ENCODE results near the gene PNCK. TPM values are rescaled to one million over a fixed set of nuclear protein-coding genes. Genes with fewer than 3 reads are reported as not detected.
A peak's percentile ranks its signal among the peaks of the same experiment; 100 is the strongest.

The PNCK gene
- total and polyA plus RNA-seq, 8 donors, result 0.28 to 0.99 (median 0.49) TPM; not detected in 3

- Histone ChIP-seq H3K36me3 (no peaks in the 10 kb centered on the region), H3K27me3 (peaks cover 0 to 3% (median under 1%) of the 10 kb centered on the region in 4 donors), H3K4me3 (no peak overlapping the region), H3K9me3 (peaks cover 0 to 5% (median 0%) of the 10 kb centered on the region in 4 donors), H3K27ac (no peak overlapping the region), H3K4me1 (no peaks in the 10 kb centered on the region)
- 72 to 79% methylated on average over 9 of the region's 9 CpGs for WGBS, 2 donors
- FAIRE-seq (no peak), ATAC-seq (peak in 1 of 4 donors; percentile 22), DNase-seq (peak in 2 of 6 donors; percentile 8 to 42)
- intact Hi-C loops (cut with DNase I), result no loop called here
- TF ChIP-seq CTCF (IDR thresholded peaks at IDR 0.05), result no peak
These were observed 22.0 kb downstream of the PNCK start for GRCh38 chrX:153651540-153652079.

DNA sequence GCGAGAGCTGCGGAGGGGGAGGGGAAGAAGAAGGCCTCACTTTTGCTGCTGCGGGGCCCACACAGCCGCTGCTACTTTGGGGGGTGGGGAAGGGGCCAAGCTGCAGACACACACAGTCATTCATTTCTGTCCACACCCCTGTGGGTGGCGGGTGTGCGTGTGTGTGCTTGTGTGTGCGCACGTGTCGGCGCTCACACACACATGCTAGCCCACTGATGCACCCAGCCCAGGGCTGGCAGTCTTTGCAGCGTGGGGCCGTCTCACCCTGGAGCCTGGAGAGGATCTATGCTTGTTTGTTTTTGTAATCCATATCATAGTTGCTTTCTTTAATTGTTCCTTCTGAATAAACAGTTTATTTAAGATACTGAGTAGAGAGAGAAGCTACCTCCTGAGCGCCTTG is 22.7 kb downstream of the PNCK start:
- ATAC-seq (no peak), DNase-seq (peak in 1 of 6 donors; percentile 28), FAIRE-seq (no peak)
- Histone ChIP-seq H3K27ac (no peak overlapping the region), H3K9me3 (peaks cover 0 to 5% (median 0%) of the 10 kb centered on the region in 4 donors), H3K4me1 (no peaks in the 10 kb centered on the region), H3K4me3 (no peak overlapping the region), H3K36me3 (no peaks in the 10 kb centered on the region), H3K27me3 (peaks cover 0 to 8% (median 1%) of the 10 kb centered on the region in 4 donors)
- WGBS, 2 donors, result 90 to 92% methylated on average over 13 of the region's 13 CpGs
- intact Hi-C loops (cut with DNase I), result no loop called here
- TF ChIP-seq CTCF (IDR thresholded peaks at IDR 0.05), result no peak

GRCh38 chrX:153649915-153650782 is 23.5 kb downstream of the PNCK start:
- 64 to 72% methylated on average over 36 to 41 of the region's 41 CpGs for WGBS, 2 donors
- Histone ChIP-seq H3K27ac (no peak overlapping the region), H3K4me3 (no peak overlapping the region), H3K27me3 (peaks cover 0 to 9% (median 4%) of the 10 kb centered on the region in 4 donors), H3K9me3 (peaks cover 0 to 5% (median 0%) of the 10 kb centered on the region in 4 donors), H3K36me3 (no peaks in the 10 kb centered on the region), H3K4me1 (no peaks in the 10 kb centered on the region)
- ATAC-seq, result no peak
- DNase-seq, result peak in 4 of 6 donors; percentile 7 to 55 (median 38)
- intact Hi-C loops (cut with DNase I), result loop anchor here in 1 of 3 donors (10.0 kb wide), 1 partner anchor 95 kb away; no protein-coding TSS in a partner anchor
- peak in 1 of 4 donors; percentile 5 for TF ChIP-seq CTCF (IDR thresholded peaks at IDR 0.05)
- no peak for FAIRE-seq

- peaks cover 0 to 5% (median 0%) of the 10 kb centered on the region in 4 donors for H3K9me3 ChIP-seq
- H3K36me3 ChIP-seq, result no peaks in the 10 kb centered on the region
- no peaks in the 10 kb centered on the region for H3K4me1 ChIP-seq
- H3K27ac ChIP-seq, result no peak overlapping the region
- intact Hi-C loops (cut with DNase I), result loop anchor here in 1 of 3 donors (10.0 kb wide), 1 partner anchor 95 kb away; no protein-coding TSS in a partner anchor
- no peak overlapping the region for H3K4me3 ChIP-seq
- peak in 1 of 4 donors; percentile 9 for TF ChIP-seq CTCF (IDR thresholded peaks at IDR 0.05)
- peaks cover 0 to 16% (median 5%) of the 10 kb centered on the region in 4 donors for H3K27me3 ChIP-seq
- peak; percentile 10 to 77 (median 39) for DNase-seq
- 71 to 81% methylated on average over 26 of the region's 26 CpGs for WGBS, 2 donors
- peak in 3 of 4 donors; percentile 76 to 82 (median 79) for ATAC-seq
- no peak for FAIRE-seq
These were observed 24.3 kb downstream of the PNCK start for GRCh38 chrX:153649178-153649914.

All from pancreas (tissue), 10 donors.